SU-DHL-6 (cell line): Measurements from ENCODE around the gene USP28.

Experiments used
- H2AFZ ChIP-seq: fragments of 200-600 bp; sonication (generic); 2 replicates; pipeline ENCODE4 v1.6.1; 2014; ENCODE audit warnings: low read depth, mild to moderate bottlenecking, moderate library complexity, mixed read lengths, antibody characterized with exemption, low read length; ENCODE audit not compliant: severe bottlenecking
- H3F3A ChIP-seq: fragments of 200-600 bp; shearing (Covaris generic); 2 replicates; pipeline ENCODE4 v1.6.0; 2016; ENCODE audit warnings: antibody characterized with exemption, mild to moderate bottlenecking; ENCODE audit not compliant: insufficient read depth
- H3K27ac ChIP-seq: fragments of 200-600 bp; sonication (generic); 2 replicates; pipeline ENCODE4 v1.5.1; 2016; ENCODE audit warnings: low read depth, mild to moderate bottlenecking, low read length, moderate library complexity, mixed read lengths
- H3K27me3 ChIP-seq: fragments of 200-600 bp; sonication (generic), shearing (Covaris generic); 2 replicates; pipeline ENCODE4 v1.6.0; 2014; ENCODE audit warnings: mild to moderate bottlenecking, low read length
- H3K36me3 ChIP-seq: fragments of 200-600 bp; sonication (generic); 2 replicates; pipeline ENCODE4 v1.6.1; 2014; ENCODE audit warnings: mild to moderate bottlenecking, low read length, mixed read lengths
- H3K4me2 ChIP-seq: fragments of 300-600, 200-600 bp; shearing (Covaris generic), sonication (generic); 2 replicates; pipeline ENCODE4 v1.6.0; 2014; ENCODE audit warnings: low read length, low read depth, mild to moderate bottlenecking; ENCODE audit not compliant: poor library complexity, severe bottlenecking
- H3K4me3 ChIP-seq: fragments of 200-600 bp; sonication (generic); 2 replicates; pipeline ENCODE4 v1.5.1; 2014; ENCODE audit warnings: antibody characterized with exemption, low read length, mild to moderate bottlenecking, mixed read lengths; ENCODE audit not compliant: insufficient read depth, poor library complexity, severe bottlenecking
- H3K79me2 ChIP-seq: fragments of 200-600 bp; sonication (generic); 2 replicates; pipeline ENCODE4 v1.6.1; 2014; ENCODE audit warnings: mild to moderate bottlenecking, low read length, moderate library complexity; ENCODE audit not compliant: insufficient read depth
- H3K9ac ChIP-seq: fragments of 200-600 bp; sonication (generic); 2 replicates; pipeline ENCODE4 v1.7.0; 2014; ENCODE audit warnings: mild to moderate bottlenecking, low read length
- H3K9me2 ChIP-seq: fragments of 200-600 bp; sonication (generic); replicated peaks from 2 replicates; pipeline ENCODE4 v1.6.1; 2014; ENCODE audit warnings: low read length; ENCODE audit not compliant: insufficient read depth
- H3K9me3 ChIP-seq: fragments of 200-600 bp; sonication (generic); 2 replicates; pipeline ENCODE4 v1.6.1; 2014; ENCODE audit warnings: low read length, mixed read lengths; ENCODE audit not compliant: insufficient read depth
- H4K20me1 ChIP-seq: fragments of 200-600 bp; sonication (generic); 2 replicates; pipeline ENCODE4 v1.6.1; 2014; ENCODE audit warnings: low read depth, mild to moderate bottlenecking, antibody characterized with exemption, low read length, moderate library complexity, mixed read lengths
- EZH2phosphoT487 ChIP-seq: fragments of 200-600 bp; sonication (generic), shearing (Covaris generic); conservative IDR thresholded peaks from 2 replicates; pipeline ENCODE4 v1.6.1; 2018; ENCODE audit warnings: mild to moderate bottlenecking, antibody characterized with exemption, low read length, moderate library complexity, mixed read lengths
- TF ChIP-seq, protein P1 (sequence below): fragments of 200-600 bp; sonication (generic); IDR thresholded peaks from one replicate; pipeline ENCODE4 v1.5.1; 2017; ENCODE audit warnings: antibody characterized with exemption, mild to moderate bottlenecking, low read length, moderate library complexity; ENCODE audit not compliant: insufficient read depth, poor library complexity, severe bottlenecking

USP28 gene

DNA sequence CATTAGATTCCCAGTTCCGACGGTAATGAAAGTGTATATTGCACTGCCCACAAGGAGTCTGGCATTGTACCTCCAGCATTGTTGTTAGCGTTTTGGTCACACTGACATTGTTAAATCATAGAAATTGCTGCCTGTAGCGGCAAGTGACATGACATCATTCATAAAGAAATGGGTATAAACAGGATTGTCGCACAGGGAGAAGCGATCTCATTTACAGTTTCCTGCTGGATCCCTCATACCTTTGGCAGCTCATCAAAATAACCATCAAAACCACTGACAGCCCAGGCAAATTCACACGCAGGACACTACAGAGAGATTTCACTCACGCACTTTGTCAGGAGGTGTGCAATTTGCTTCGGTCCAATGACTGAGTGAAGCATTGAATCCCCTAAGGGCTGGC, 32.7 kb upstream of the USP28 start:
- no peak for TF ChIP-seq EZH2phosphoT487
- TF ChIP-seq, protein P1, sequence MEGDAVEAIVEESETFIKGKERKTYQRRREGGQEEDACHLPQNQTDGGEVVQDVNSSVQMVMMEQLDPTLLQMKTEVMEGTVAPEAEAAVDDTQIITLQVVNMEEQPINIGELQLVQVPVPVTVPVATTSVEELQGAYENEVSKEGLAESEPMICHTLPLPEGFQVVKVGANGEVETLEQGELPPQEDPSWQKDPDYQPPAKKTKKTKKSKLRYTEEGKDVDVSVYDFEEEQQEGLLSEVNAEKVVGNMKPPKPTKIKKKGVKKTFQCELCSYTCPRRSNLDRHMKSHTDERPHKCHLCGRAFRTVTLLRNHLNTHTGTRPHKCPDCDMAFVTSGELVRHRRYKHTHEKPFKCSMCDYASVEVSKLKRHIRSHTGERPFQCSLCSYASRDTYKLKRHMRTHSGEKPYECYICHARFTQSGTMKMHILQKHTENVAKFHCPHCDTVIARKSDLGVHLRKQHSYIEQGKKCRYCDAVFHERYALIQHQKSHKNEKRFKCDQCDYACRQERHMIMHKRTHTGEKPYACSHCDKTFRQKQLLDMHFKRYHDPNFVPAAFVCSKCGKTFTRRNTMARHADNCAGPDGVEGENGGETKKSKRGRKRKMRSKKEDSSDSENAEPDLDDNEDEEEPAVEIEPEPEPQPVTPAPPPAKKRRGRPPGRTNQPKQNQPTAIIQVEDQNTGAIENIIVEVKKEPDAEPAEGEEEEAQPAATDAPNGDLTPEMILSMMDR = no peak
- Histone ChIP-seq H3K9me3 (no peaks in the 10 kb centered on the region), H3K9ac (no peak overlapping the region), H3K4me2 (no peak overlapping the region), H3F3A (no peaks in the 10 kb centered on the region), H3K4me3 (no peak overlapping the region), H3K36me3 (no peaks in the 10 kb centered on the region), H3K27ac (no peak overlapping the region), H3K9me2 (no peaks in the 10 kb centered on the region), H4K20me1 (no peaks in the 10 kb centered on the region), H3K79me2 (no peaks in the 10 kb centered on the region), H3K27me3 (no peaks in the 10 kb centered on the region), H2AFZ (no peak overlapping the region)

DNA sequence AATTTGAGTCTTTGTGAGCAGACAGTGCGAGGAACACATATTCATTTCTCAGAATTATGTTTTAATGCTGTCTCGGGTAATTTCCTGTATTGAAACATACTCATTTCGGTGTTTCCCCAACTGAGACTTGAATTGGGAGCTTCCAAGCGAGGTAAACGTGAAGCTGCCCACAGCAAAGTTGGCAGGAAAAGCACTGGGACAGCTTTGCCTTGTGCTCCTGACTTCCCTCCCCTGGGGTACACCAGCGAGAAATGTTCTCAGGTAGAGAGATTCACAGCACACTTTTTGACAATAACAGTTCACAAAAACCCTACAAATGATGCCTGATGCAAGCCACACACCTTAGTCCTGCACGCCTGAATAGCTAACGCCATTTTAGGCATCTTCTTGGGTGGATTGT, 32.3 kb upstream of the USP28 start:
- Histone ChIP-seq H3K9me2 (no peaks in the 10 kb centered on the region), H3K27me3 (no peaks in the 10 kb centered on the region), H3K79me2 (no peaks in the 10 kb centered on the region), H3K9ac (no peak overlapping the region), H3K9me3 (no peaks in the 10 kb centered on the region), H3K4me3 (no peak overlapping the region), H3K36me3 (no peaks in the 10 kb centered on the region), H2AFZ (no peak overlapping the region), H4K20me1 (no peaks in the 10 kb centered on the region), H3K4me2 (no peak overlapping the region), H3F3A (no peaks in the 10 kb centered on the region), H3K27ac (no peak overlapping the region)
- TF ChIP-seq, protein P1 = no peak
- TF ChIP-seq EZH2phosphoT487 = no peak

DNA sequence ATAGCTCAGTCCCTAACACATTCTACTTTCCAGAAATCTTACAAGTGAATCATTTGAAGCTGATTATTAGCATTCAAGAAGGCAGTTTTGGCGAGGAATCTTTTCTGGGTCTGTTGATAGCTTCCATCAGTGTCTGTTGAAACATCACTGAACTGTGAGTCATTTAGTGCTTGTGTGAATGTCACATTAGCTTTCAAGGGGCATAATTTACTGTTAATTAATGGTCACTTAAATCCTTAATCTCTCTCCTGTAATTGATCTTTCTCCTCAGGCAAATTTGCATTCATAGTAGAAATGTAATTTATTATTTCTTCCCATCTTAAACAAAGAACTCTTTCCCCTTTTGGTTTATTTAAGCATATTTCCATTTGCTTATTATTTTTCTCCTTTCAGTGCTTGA, 31.8 kb upstream of the USP28 start:
- no peak for TF ChIP-seq EZH2phosphoT487
- TF ChIP-seq, protein P1 = no peak
- no peak overlapping the region for H3K9ac ChIP-seq
- no peak overlapping the region for H2AFZ ChIP-seq
- no peaks in the 10 kb centered on the region for H3K36me3 ChIP-seq
- no peak overlapping the region for H3K4me2 ChIP-seq
- no peak overlapping the region for H3K27ac ChIP-seq
- H4K20me1 ChIP-seq = no peaks in the 10 kb centered on the region
- H3K79me2 ChIP-seq = no peaks in the 10 kb centered on the region
- H3K27me3 ChIP-seq = no peaks in the 10 kb centered on the region
- no peaks in the 10 kb centered on the region for H3F3A ChIP-seq
- no peaks in the 10 kb centered on the region for H3K9me3 ChIP-seq
- H3K9me2 ChIP-seq = no peaks in the 10 kb centered on the region
- H3K4me3 ChIP-seq = no peak overlapping the region
